IPS-NIHi11 (cell line): ENCODE measurements around the gene CD9.
"Not testable (repeated sequence)": the region's sequence is repeated elsewhere in the genome, so short reads cannot be mapped to it uniquely, and the experiment has no call there.

Experiments
- DNase-seq: peaks from one replicate; pipeline ENCODE4 v3.0.0; 2012; ENCODE audit warnings: mixed read lengths, low spot score

CD9 gene

DNA sequence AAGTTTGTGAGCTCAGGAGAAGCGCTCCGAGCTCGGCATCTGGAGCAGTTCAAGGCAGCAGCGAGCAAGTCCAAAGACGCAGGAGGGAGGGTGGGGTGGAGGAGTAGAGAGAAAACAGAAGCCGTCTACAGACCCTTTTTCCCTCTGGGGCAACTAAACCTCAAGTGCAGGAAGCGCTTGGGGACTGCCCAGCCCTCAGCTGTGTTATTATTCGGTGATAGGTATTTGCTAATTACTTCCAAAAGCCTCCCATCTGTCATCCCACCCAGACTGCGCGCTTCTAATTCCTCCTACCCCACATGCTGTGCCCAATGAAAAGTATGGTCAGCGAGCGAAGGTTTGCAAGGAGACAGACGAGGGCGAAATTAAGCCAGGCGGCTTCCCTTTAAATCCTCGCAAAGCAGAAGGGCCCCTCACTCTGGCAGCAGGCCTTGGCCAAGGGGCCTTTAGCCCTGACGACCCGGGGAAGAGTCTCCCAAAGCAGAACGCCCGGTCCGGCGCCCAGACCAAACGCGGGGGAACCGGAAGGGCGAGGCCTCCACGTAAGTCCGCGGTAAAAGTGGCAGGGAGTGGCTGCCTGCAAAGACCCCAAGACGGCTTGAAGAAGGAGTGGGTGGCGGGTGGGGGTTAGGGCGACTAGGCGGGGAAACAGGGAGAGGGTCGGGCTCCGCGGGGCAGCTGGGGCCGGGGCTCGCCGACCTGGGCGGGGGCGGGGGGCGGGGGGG is 507 bp upstream of the CD9 start:
- no peak for DNase-seq

DNA sequence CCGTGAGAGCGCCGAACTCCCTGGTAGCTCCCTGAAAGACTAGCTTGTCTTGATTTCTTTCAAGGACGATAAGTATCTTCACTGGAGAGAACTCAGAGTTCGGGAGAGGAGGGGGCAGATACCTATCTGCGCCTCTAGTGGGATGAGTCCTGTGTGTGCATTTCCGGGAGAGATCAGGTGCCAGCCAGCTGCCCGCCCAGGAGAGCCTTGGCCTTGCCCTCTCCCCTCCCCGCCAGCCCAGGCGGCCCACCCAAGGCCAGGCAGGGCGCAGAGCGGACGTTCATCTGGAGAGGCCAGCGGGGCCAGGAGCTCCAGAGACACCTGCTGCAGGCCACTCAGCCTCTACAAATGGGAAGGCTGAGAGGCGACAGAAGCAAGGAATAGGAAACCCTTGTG is 1.0 kb downstream of the CD9 start:
- DNase-seq, result no peak

DNA sequence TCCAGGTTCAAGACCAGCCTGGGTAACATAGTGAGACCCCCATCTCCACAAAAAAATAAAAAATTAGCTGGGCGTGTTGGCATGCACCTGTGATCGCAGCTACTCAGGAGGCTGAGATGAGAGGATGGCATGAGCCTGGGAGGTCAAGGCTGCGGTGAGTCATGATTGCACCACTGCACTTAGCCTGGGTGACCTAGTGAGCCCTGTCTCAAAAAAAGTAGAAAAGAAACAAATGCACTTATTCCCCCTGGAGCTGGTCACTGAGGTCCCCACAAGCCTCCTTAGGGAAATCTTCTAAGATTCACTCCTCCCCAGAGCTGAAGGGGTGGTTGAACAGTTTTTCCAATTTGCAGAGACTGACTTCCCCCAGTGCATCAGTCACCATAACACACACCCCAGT is 1.6 kb downstream of the CD9 start:
- no peak for DNase-seq

DNA sequence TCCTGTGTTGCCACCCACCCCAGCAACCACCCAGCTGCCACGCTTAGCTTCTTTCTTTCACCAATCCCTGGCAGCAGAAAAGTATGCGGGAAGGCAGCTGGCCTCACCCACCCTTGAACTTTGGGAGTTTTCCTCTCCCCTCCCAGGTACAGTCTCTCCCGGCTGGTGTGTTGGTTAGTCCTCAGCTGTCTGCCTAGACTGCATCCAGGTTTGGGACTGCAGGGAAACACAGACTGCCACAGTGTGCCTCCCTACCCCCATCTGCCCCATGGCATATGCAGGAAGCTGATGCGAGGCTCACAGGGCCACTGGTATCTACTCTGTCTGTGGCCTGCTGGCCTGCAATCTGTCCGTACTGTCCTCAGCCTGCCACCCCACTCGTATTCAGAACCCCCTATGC is 2.1 kb downstream of the CD9 start:
- no peak for DNase-seq

DNA sequence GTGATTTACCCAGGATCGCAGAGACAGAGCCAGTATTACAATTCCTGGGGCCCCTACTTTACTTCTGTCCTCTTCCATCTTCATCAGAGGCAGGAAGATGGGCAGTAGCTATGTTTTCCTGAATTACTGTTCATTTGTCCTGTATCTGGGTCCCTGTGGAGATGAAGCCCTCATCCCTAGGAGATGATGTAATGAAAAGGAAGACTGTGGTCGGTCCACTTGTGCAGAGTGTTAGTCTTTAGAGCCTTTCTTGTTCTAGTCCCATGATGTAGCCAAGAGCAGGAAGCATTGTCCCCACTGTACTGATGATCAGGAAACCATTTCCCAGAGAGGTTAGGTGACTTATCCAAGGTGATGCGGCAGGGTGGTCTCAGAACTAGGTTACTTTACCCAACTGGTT is 2.6 kb downstream of the CD9 start:
- no peak for DNase-seq

DNA sequence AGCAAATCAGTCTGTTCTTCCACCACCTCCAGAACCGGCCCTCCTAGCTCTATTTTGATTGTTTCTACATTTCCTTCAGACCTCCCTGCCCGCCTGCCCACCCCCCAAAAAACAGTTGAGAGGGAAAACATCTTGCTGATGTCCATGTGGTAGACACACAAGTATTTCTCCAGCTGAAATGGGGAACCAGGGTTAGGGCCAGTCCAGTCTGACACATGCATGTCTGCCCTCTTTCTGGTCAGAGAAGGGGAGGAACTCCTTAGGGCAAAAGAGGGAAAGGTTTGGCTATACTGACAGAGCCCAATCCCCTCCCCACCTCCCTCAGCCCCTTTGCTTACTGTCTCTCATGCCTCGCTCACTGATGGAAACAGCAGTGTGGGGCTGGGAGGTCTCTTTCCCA is 3.4 kb downstream of the CD9 start:
- DNase-seq, result no peak

DNA sequence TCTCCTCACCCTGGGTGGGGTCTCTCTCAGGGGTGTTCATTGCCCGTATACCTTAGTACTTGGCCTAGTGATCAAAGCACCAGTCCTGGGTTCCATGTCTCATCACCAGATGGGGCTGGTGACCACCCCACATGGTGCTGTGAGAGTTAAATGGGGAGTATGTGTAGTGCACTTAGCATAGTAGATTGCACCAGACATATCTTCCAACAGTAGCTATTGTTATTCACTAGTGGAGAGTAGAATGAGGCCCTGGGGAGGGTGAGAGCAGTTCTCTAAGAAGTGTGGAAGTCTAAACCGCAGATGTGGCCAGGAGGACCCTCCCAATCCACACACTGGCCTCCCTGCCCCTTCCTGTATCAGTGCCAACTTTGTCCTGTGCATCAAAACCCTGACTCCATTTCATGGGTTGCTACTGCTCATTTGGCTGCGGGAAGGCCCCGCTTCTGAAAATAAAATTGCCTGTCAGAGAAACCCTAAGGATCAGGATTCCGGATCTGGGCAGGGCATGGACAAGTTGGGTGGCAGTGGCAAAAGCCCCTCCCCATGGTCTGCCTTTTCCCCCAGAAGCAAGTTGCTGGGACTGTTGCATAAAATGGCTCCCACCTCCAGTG is 4.4 kb downstream of the CD9 start:
- DNase-seq, result no peak

DNA sequence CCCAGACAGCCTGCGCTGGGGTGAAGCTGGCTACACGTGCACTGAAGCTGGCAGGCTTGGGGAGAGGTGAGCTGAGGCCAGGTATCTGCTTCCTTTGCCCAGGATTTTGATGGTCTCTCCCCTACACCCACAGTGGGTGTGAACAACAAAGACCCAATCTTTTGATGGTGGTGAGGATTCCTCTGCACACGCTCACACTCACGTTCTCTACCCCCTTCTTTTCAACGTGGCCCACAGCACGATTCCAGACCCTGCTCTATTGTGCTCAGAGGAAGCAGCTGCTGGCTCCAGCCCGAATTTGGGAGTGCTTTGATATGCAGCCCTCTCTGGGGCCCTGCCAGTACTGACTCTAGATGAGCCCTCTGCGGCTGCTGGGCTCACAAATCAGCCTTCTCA is 4.9 kb downstream of the CD9 start:
- DNase-seq, result peak; percentile 68

DNA sequence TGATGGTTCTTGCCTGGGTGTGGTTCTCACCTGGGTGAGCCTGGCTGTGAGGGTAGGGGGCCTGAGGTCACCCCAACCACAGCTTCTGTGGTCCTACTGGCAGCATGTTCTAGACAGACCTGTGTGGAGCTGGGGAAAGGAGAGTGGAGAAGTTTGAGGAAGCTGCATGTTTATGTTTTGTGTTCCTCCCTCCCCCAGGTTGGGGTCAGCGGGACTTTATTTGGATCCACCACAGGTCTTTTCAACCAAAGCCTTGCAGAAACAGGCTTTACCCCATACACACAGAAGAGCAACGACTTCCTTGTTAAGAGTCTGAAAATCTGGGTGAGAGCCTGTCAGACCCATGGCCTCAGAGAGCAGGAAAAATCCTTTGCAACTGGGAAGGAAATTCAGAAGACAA is 5.6 kb downstream of the CD9 start:
- DNase-seq, result no peak

DNA sequence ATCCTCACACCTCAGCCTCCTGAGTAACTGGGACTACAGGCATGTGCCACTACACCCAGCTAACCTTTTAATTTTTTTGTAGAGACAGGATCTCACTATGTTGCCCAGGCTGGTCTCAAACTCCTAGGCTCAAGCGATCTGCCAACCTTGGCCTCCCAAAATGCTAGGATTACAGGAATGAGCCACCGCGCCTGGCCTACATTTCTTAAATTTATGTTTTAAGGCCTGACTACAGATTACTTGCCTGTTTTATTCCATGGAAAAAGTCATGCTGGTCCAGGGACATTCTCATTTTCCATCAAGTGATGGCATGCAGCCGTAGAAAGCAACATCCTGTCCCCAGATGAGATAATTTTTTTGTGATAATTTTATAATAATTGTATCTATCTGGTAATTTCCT is 6.1 kb downstream of the CD9 start:
- no peak for DNase-seq

DNA sequence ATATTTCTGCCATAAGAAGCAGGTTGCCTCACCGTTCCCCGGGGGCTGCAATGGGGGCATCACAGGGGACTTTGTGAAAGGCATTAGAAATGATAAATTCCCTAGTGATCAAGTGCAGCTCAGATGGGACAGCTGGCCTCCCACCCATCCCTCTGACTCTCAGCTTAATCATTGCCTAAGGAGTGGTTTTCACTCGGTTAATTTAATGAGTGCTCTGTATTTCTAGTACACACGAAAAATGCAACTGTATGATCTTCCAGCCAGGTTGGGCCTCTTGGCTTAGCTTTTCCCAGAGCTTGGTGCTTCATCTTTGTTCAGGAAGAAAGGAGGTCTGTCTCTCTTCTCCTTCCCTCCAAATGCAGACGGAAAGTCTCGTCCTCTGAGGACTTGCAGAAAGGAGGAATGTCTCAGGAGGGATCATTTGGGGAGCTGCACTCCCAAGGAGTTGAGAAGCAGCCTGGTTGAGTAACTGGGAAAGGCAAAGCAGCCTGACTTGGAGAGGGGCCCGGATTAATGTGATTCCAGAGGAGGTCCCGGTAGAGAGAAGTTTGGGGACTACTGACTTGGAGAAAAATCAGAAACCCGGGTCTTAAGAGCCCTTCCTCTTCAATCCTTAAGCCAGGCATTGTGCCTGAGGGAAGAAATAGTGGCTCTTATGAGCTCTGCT is 7.2 kb downstream of the CD9 start:
- DNase-seq, result no peak

DNA sequence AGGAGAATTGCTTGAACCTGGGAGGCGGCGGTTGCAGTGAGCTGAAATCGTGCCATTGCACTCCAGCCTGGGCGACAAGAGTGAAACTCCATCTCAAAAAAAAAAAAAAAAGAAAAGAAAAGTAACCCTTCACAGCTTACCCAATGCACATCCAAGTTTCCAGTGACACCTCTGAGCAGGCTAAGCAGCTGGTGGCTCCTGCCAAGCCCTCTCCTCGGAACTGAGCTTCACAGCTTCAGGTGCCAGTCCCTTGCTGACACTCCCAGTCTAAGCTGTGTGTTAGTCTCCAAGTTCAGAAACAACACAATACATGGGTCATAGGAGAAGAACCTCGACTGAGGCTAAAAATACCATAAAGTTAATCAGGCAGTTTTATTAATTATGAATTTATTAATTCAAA is 7.9 kb downstream of the CD9 start:
- no peak for DNase-seq

DNA sequence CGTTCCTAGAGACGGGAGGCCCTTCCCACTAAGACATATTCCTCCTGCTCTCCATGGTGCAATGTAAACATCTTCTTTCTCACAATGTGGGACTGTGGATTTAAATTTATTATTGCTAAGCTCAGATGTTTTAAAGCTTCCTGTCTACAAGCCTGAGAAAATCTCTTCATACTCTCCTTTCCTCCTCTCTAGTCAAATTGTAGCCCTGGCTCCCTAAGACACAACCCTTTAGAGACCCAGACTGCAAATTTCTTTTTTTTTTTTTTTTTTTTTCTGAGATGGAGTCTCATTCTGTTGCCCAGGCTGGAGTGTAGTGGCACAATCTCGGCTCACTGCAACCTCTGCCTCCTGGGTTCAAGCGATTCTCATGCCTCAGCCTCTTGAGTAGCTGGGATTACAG is 9.2 kb downstream of the CD9 start:
- not testable (repeated sequence) for DNase-seq

DNA sequence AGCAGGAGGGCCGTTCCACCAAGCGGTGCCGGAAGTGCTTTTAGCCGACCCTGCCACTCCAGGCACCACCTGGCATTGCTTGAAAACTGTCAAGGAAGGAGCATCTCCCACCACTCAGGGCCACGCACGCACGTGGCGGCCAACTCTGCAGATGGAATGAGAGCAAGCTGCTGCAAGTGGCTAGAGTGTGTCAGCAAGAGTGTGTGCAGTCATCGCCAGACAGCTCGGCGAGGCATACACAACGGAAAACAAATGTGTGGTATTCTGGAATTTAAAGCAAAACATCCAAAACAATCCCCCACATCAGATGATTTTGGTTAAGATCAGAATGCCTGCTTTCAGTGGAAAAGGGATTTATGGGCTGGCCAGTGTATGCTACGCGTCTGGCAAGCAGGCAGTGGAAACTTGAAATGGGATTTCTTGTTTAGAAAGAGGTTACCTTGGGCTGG is 11.2 kb downstream of the CD9 start:
- no peak for DNase-seq

DNA sequence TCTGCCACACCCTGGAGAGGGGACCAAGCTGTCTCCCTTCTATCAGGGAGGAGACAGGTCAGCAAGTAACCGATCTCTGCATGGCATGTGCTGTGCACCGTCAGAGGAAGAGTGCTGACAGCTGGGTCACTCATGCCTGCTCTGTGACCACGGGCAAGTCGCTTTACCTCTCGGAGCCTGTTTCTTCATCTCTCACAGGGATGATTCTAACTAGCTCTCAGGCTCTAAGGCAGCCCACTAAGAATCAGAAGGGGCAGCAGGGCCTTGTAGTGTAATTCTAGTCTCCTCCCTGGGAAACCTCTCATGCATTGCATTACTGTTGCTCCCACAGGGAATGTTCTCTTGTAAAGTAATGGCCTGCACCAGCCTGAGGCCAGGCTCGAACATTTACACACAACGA is 11.9 kb downstream of the CD9 start:
- DNase-seq, result no peak

DNA sequence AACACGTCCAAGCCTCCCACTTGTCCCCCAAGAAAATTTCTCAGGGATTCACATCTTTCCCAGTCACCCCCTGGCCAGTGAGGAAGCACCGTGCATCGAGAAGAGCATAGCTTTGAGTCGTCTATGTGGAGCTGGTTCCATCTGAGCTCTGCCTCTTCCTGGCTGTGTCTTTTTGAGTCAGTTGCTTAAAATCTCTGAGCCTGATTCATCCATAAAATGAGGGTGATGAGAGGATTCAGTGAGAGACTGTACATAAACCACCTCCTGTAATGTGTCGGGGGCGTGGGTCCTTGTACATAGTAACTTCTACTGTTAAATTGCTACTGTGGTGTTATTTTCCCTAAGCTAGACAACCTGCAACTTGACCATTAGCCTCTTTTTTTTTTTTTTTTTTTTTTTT is 13.8 kb downstream of the CD9 start:
- DNase-seq, result no peak

DNA sequence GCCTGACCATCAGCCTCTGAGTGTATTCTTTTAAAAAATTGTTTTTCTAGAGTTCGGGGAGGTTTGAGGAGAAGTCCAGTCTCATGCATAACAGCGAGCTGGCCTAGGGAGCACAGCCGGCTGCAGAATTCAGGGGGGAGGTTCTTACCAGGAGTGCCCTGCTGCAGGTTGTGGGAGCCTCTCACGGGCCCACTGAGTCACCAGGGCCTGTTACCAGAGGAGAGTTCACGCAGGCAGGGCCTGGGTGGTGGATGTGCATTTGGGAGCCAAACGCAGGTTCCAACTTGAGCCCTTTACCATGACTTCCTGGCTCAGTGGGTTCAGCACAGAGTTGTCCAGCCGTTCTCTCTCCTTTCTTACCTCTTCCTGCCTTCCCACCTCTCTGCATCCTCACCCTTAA is 14.4 kb downstream of the CD9 start:
- no peak for DNase-seq

DNA sequence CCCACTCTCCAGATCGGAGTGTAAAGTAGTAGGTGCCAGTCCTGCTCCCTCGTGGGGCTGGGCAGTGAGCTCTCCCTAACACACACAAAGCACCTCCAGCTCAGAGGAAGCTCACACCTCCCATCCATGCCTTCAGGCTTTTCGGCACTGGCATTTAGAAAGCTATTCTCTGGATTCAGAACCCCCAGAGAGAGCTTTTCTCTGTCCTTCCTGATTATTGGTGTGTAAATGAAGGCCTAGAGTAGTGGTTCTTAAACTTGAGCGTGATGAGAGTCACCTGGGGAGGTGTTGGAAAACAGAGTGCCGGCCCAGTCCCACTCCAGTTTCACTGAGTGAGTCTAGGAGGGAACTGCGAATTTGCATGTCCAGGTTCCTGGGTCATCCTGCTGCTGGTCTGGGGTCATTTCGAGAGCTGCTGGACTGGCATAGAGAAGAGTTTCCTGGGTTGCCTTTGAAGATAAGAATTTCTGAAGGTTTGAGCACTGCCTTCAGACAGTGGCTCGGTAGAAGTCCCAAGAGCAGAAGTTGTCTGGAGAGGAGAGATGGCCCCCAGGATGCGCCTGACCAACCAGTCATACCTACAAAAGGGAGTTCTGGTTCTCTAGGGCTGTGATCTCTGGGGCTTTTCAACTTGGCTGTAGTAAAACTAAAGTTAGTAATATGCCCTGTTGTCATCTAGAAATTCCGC is 15.1 kb downstream of the CD9 start:
- peak; percentile 84 for DNase-seq

DNA sequence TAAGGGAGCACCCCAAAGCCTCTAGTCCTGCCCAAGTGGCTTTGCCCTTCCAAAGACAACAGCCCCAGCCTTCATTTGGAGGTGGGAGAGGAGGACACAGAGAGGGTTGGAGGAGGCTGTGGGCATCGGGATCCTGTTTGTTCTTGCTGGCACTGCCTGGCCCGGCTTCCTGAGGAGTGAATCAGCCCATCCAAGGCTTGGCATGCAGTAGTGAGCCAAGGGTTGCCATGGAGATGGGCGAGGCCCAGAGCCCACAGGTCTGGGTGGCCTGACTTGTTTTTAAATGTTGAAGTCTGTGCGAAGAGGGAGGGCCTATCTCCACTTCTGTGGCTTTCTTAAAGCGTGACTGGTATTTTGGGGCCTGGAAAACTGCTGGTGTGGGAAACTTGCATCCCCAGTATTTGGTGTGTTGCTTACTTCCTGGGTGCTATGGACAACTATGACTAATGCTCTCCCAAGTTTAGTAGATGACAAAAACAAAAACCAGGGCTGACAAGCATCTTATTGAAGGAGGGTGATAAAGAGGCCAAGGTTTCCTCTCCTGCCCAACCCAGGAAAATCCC is 15.8 kb downstream of the CD9 start:
- peak; percentile 81 for DNase-seq

DNA sequence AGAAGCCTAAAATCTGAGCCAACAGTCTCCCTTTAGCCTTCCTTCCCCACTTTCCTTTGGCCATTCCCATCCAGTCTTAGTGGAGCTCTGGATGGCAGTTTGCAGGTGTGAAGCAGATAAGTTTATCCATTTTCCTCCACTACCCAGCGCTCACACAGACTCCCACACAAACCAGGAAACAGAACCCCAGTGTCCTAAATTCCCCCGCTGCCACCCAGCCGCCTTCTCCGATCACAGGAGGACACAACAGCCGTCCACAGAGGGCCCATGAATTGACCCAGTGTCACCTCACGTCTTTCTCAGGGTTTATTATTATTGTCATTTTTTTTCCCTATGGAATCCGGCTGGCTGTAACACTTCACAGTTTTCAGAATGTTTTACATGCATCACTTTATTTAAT is 16.4 kb downstream of the CD9 start:
- DNase-seq, result no peak

DNA sequence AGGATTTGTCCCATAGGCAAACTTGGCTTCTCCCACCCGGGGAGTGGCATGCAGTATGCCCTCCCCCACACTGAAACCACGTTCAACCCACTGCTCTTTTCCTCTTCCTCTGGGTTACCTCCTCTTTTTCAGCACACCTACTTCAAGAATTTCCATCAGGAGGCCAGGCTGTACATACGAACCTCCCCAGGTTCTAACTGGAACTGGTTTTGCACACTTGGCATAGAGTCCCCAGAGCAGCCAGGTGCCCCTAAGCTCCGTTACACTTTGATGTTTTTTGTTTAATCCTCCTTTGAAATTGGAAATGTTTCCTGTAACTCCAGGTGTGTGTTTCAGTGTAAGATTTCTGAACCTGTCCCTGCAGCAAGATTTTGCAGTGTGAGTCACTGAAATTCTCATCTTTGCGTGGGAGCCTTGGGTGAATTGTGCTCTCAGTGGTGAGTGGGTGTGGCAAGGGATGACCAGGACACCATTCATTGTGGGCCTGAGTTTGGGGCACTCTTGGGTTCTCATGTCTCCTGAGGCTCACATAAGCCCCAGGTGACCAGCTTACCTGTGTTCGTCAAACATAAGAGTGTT is 18.2 kb downstream of the CD9 start:
- no peak for DNase-seq

DNA sequence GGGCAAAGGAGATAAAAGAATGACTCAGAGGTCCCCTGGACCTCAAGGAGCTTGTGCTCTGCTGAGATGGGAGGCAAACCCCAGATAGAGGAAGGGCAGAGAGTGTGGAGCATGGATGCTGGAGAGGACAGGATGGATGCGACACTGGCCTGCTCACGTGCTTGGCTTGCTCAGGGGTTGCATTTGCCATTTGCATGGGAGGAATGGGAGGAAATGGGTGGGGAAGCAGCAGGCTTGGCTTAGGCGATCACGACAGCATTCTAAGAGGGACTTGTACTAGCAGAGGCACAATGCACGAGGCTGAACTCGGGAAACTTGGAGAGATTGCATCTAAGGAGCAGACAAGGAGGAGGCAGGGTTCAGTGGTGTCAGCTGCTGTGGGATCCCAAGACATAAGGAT is 19.8 kb downstream of the CD9 start:
- no peak for DNase-seq
